Melanocyte of skin (primary cell): ENCODE data around the gene TNFRSF1A. TPM values are rescaled to one million over a fixed set of nuclear protein-coding genes. Genes with fewer than 3 reads are reported as not detected.

ENCODE experiments used
- small RNA-seq, 2 donors: library from RNA; depleted of rRNA; stranded (forward); fragments of <200 nt; gene quantifications; one replicate each; pipeline ENCODE3, GENCODE V24; 2012
- total RNA-seq, 2 donors: library from RNA; depleted of rRNA; stranded (reverse); fragments of >200 nt; gene quantifications; 2 replicates each; pipeline ENCODE4 v1.2.3, GENCODE V29; 2012

The TNFRSF1A gene
- 100 to 1,000 TPM in 1 of 2 donors, 10 to 100 TPM in 1; 95.0 to 133 TPM for total RNA-seq

DNA sequence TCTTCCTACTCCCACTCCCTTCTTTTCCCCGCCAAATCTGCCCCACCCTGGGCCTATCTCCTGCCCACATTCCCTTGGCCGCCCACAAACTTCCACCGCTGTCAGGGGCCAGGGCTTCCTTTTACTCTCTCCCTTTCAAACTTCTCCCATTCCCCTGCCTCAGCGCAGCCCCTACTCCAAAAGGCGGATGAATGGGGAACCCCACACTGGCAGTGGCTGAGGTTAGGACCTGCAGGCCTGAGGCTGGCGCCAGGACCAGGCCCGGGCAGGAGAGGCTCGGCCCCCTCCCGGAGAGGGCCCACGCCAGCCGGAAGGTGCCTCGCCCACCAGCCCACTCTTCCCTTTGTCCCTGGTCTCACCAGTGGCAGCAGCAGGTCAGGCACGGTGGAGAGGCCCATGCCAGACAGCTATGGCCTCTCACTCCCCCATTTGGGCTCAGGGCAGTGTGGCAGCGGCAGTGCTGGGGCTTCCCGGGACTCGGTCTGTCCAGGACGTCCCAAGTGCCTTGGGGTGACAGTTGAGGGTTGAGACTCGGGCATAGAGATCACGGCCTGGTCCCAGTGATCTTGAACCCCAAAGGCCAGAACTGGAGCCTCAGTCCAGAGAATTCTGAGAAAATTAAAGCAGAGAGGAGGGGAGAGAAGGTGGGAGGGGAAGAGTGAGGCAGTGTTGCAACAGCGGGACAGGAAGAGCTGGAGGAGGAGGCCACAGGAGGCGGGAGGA is at the start of gene TNFRSF1A:
TNFRSF1A (minus strand) TSS at position 660 of the 723 bp plus-strand sequence; CDS start at position 398, 262 bp downstream.

DNA sequence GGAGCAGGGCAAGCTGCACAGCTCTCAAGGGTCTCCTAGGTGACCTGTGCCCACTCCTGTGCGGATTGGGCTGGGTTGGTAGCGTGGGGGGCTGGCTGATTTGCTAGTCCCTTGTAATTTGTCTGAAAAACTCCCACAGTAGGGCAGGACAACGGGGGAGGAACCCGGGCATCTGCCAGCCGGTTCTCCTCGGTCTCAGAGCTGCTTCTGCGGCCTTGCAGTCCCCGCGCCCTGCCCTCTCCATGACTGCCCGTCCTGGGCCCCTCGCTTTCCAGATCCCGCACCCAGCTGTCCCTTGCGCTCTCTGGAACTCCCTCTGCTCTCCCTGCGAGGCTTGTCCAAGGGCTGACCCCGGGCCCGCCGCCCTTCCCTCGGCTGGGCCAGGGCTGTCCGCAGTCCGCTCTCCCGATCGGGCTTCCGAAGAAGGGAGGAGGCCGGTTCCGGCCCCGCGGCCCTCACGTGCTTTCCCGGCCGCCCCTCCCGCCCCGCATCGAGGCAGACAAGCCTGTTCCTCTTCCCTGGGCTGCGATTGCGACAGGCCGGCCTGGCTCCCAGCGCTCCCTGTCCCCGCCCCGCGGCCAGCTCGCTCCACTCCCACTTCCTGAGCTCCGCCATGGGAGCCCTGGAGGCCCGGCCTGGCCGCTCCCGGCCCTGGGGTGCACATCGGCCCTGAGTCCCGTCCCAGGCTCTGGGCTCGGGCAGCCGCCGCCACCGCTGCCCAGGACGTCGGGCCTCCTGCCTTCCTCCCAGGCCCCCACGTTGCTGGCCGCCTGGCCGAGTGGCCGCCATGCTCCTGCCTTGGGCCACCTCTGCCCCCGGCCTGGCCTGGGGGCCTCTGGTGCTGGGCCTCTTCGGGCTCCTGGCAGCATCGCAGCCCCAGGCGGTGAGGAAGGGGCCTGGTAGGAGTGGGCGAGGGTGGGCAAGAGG is 42.0 kb upstream of the TNFRSF1A start, which contains the start of gene LTBR:
LTBR (plus strand) TSS at position 591 of the 927 bp plus-strand sequence; CDS start at position 788, 197 bp downstream.

GRCh38 chr12:6375269-6376078 is 33.6 kb upstream of the TNFRSF1A start, which contains the start of gene SCNN1A:
SCNN1A (minus strand) TSS chr12:6375563; CDS start chr12:6374783, 780 bp downstream.

Small RNA genes lying within 50 kb of the gene (small RNA-seq; reads per million reads assigned to genes)
- 0 reads per million in 2 donors for gene RN7SL391P

Other genes starting within 250 kb of the TNFRSF1A start
- under 1 TPM; 0.33 to 0.34 TPM for gene VWF, start 217.4 kb downstream of the TNFRSF1A start, total RNA-seq
- 100 to 1,000 TPM; 243 to 294 TPM for gene CD9, start 141.7 kb downstream of the TNFRSF1A start, total RNA-seq
- under 1 TPM in 1 of 2 donors, not detected in 1; 0.33 TPM for gene PLEKHG6, start 31.4 kb downstream of the TNFRSF1A start, total RNA-seq
- gene SCNN1A, start 33.5 kb upstream of the TNFRSF1A start, total RNA-seq, result not detected
- gene LTBR, start 42.1 kb upstream of the TNFRSF1A start, total RNA-seq, result 100 to 1,000 TPM; 118 to 129 TPM
- not detected for gene CD27, start 102.9 kb upstream of the TNFRSF1A start, total RNA-seq
- gene TAPBPL, start 110.0 kb upstream of the TNFRSF1A start, total RNA-seq, result 1 to 10 TPM; 7.3 to 8.9 TPM
- 1 to 10 TPM; 3.8 to 4.7 TPM for gene VAMP1, start 128.6 kb upstream of the TNFRSF1A start, total RNA-seq
- 100 to 1,000 TPM in 1 of 2 donors, 10 to 100 TPM in 1; 67.1 to 113 TPM for gene MRPL51, start 151.2 kb upstream of the TNFRSF1A start, total RNA-seq
- 10 to 100 TPM; 32.0 to 66.6 TPM for gene NCAPD2, start 152.0 kb upstream of the TNFRSF1A start, total RNA-seq
- 1,000 to 10,000 TPM; 3,776 to 6,962 TPM for gene GAPDH, start 192.4 kb upstream of the TNFRSF1A start, total RNA-seq
- 10 to 100 TPM; 15.3 to 15.5 TPM for gene IFFO1, start 214.0 kb upstream of the TNFRSF1A start, total RNA-seq
- gene NOP2, start 226.2 kb upstream of the TNFRSF1A start, total RNA-seq, result 10 to 100 TPM; 24.4 to 39.3 TPM